GM12892 (cell line): ENCODE results near the gene VAV2.

ENCODE experiments used
- POLR2A ChIP-seq: IDR thresholded peaks from 2 replicates; pipeline ENCODE4 v1.6.1; 2011; ENCODE audit warnings: low read depth, low read length, control low read depth
- POLR2AphosphoS5 ChIP-seq: IDR thresholded peaks from 2 replicates; pipeline ENCODE4 v1.6.1; 2011; ENCODE audit warnings: low read depth, low read length, control low read depth

- TF ChIP-seq POLR2A (no peak), POLR2AphosphoS5 (no peak)
Measured at GRCh38 chr9:133830310-133830709, 161.8 kb downstream of the VAV2 start.
